GM12891 (cell line): Measurements from ENCODE around the gene C4orf50.

ENCODE experiments used
- POLR2A ChIP-seq: IDR thresholded peaks from 2 replicates; pipeline ENCODE4 v1.6.1; 2011; ENCODE audit warnings: low read depth, low read length, control low read depth
- POLR2AphosphoS5 ChIP-seq: IDR thresholded peaks from 2 replicates; pipeline ENCODE4 v1.6.1; 2011; ENCODE audit warnings: low read depth, low read length, control low read depth
- SPI1 ChIP-seq: IDR thresholded peaks from 2 replicates; pipeline ENCODE4 v1.6.1; 2011; ENCODE audit warnings: low read depth, low read length, control low read depth
- TAF1 ChIP-seq: IDR thresholded peaks from 2 replicates; pipeline ENCODE4 v1.6.1; 2011; ENCODE audit warnings: low read depth, low read length, control low read depth

DNA sequence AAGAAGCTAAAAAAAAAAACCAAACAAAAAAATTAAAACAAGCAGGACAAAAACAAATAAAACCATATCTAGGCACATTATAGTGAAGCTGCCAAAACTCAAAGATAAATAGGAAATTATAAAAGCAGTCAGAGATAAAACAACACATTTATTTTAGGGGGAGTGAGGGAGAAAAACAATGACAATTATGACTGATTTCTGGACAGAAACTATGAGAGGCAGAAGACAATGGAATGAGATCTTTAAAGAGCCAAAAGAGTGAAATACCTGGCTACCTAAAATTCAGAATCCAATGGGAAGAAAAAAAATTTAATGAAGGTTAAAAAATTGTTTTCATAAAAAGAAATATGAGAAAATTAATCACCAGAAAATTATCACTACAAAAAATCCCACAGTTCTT is 33.4 kb downstream of the C4orf50 start:
- TF ChIP-seq POLR2AphosphoS5 = no peak
- no peak for TF ChIP-seq TAF1
- TF ChIP-seq POLR2A = no peak
- TF ChIP-seq SPI1 = no peak
